GM12878 (cell line): ENCODE results near the gene HK3. TPM values are rescaled to one million over a fixed set of nuclear protein-coding genes. Genes with fewer than 3 reads are reported as not detected.

ENCODE experiments used
- ATAC-seq: fragments of 200-7000 bp; cut with Tn5 transposase; 3 replicates; pipeline ENCODE4 v1.9.1; 2020; ENCODE audit warnings: mild to moderate bottlenecking, moderate library complexity
- BruUV-seq: library from RNA; stranded (reverse); fragments of 400-500 nt; replicated peaks from 2 replicates; lab custom pipeline; 2021; lab: Mats Ljungman, UMichigan
- CTCF ChIA-PET: fragments of 300-600 bp; sonication (Branson Sonifier 250); formaldehyde crosslinking; extraction: SDS; loops from one replicate; lab custom pipeline; 2021; ENCODE audit warnings: inconsistent platforms; lab: Yijun Ruan, JAX
- POLR2A ChIA-PET: fragments of 350-600 bp; formaldehyde crosslinking; extraction: SDS; loops from one replicate; lab custom pipeline; 2021; ENCODE audit warnings: inconsistent platforms; lab: Charles Lee
- RAD21 ChIA-PET: fragments of 300-600 bp; sonication (Branson Sonifier 250); formaldehyde crosslinking; loops from one replicate; lab custom pipeline; 2023; ENCODE audit warnings: antibody characterized with exemption; ENCODE audit not compliant: unreplicated experiment; lab: Charles Lee
- SMC1A ChIA-PET: fragments of 300-600 bp; sonication (Branson Sonifier 250); formaldehyde crosslinking; loops from one replicate; lab custom pipeline; 2023; ENCODE audit not compliant: unreplicated experiment, uncharacterized antibody; lab: Charles Lee
- DNase-seq: peaks from one replicate; pipeline ENCODE4 v3.0.0-alpha.2; 2011; ENCODE audit warnings: low read depth, low spot score
- FAIRE-seq: peaks from 3 replicates; lab custom pipeline; 2011; peaks lifted over from hg19 to GRCh38; lab: Jason Lieb, UNC
- H2AFZ ChIP-seq: 2 replicates; pipeline ENCODE4 v1.6.0; 2011; ENCODE audit warnings: low read depth, low read length, control low read depth; ENCODE audit not compliant: control insufficient read depth
- H3K27ac ChIP-seq: 2 replicates; pipeline ENCODE4 v1.5.1; 2011; ENCODE audit warnings: control low read depth; ENCODE audit not compliant: control insufficient read depth, insufficient read depth
- H3K27me3 ChIP-seq, 2 experiments: replicated peaks in 1 of 2; 2 replicates each; pipeline versions ENCODE4 v1.6.0 to v1.6.1; 2011; ENCODE audit warnings: low read length in 1 of 2; ENCODE audit not compliant: control insufficient read depth in 2 of 2, insufficient read depth in 2 of 2
- H3K36me3 ChIP-seq, 2 experiments: 2 replicates each; pipeline ENCODE4 v1.5.1; 2011; ENCODE audit warnings: low read length in 1 of 2; ENCODE audit not compliant: control insufficient read depth in 2 of 2, insufficient read depth in 2 of 2
- H3K4me1 ChIP-seq: 2 replicates; pipeline ENCODE4 v1.6.1; 2011; ENCODE audit warnings: mild to moderate bottlenecking, low read length, moderate library complexity, mixed read lengths; ENCODE audit not compliant: control insufficient read depth, insufficient read depth
- H3K4me2 ChIP-seq: 2 replicates; pipeline ENCODE4 v1.6.0; 2011; ENCODE audit warnings: control low read depth; ENCODE audit not compliant: control insufficient read depth, insufficient read depth
- H3K4me3 ChIP-seq: fragments of 200-600 bp; sonication (generic); 2 replicates; pipeline ENCODE4 v1.5.1; 2016
- H3K79me2 ChIP-seq: 2 replicates; pipeline ENCODE4 v1.6.0; 2011; ENCODE audit warnings: low read length; ENCODE audit not compliant: control insufficient read depth, insufficient read depth
- H3K9ac ChIP-seq: 2 replicates; pipeline ENCODE4 v1.8.0; 2011; ENCODE audit warnings: low read length, control low read depth, mixed read lengths; ENCODE audit not compliant: control insufficient read depth, insufficient read depth
- H3K9me3 ChIP-seq: replicated peaks from 3 replicates; pipeline ENCODE4 v1.5.1; 2011; ENCODE audit warnings: mild to moderate bottlenecking, low read length; ENCODE audit not compliant: control insufficient read depth, insufficient read depth
- H4K20me1 ChIP-seq: 2 replicates; pipeline ENCODE4 v1.6.0; 2011; ENCODE audit not compliant: control insufficient read depth, insufficient read depth
- BACH1 ChIP-seq: fragments of 450-650 bp; IDR thresholded peaks from 2 replicates; pipeline ENCODE4 v1.6.1; 2017; ENCODE audit warnings: mild to moderate bottlenecking, borderline replicate concordance
- BCL11A ChIP-seq: IDR thresholded peaks from 2 replicates; pipeline ENCODE4 v1.6.1; 2011; ENCODE audit warnings: low read depth, low read length
- ESRRA ChIP-seq: IDR thresholded peaks from 2 replicates; pipeline ENCODE4 v1.6.1; 2012; ENCODE audit warnings: mild to moderate bottlenecking, low read length, improper control_type of control experiment
- FOS ChIP-seq: IDR thresholded peaks from 3 replicates; pipeline ENCODE4 v1.6.1; 2011; ENCODE audit warnings: borderline replicate concordance; ENCODE audit not compliant: insufficient read length; ENCODE audit errors: extremely low read depth
- IRF4 ChIP-seq: IDR thresholded peaks from 2 replicates; pipeline ENCODE4 v1.6.1; 2011; ENCODE audit warnings: low read depth, low read length
- IRF5 ChIP-seq: fragments of 450-650 bp; IDR thresholded peaks from 2 replicates; pipeline ENCODE4 v1.6.1; 2017; ENCODE audit warnings: borderline replicate concordance
- MEF2A ChIP-seq: IDR thresholded peaks from 2 replicates; pipeline ENCODE4 v1.6.1; 2011; ENCODE audit warnings: low read depth, mild to moderate bottlenecking, low read length, moderate library complexity; ENCODE audit not compliant: insufficient read depth
- MLLT1 ChIP-seq: fragments of 450-650 bp; IDR thresholded peaks from 2 replicates; pipeline ENCODE4 v1.6.1; 2016; ENCODE audit warnings: mild to moderate bottlenecking
- MYC ChIP-seq: IDR thresholded peaks from 2 replicates; pipeline ENCODE4 v1.6.1; 2011; ENCODE audit warnings: mild to moderate bottlenecking, low read length, moderate library complexity, inconsistent platforms; ENCODE audit not compliant: insufficient read depth, insufficient replicate concordance, insufficient read length, severe bottlenecking
- PAX8 ChIP-seq: fragments of 450-650 bp; IDR thresholded peaks from 2 replicates; pipeline ENCODE4 v1.6.1; 2017; ENCODE audit warnings: mild to moderate bottlenecking, moderate library complexity
- PKNOX1 ChIP-seq: fragments of 450-650 bp; IDR thresholded peaks from 2 replicates; pipeline ENCODE4 v1.6.1; 2016; ENCODE audit warnings: mild to moderate bottlenecking
- TAF1 ChIP-seq: IDR thresholded peaks from 2 replicates; pipeline ENCODE4 v1.6.1; 2011; ENCODE audit warnings: mild to moderate bottlenecking, low read depth, low read length, borderline replicate concordance
- YY1 ChIP-seq: IDR thresholded peaks from 2 replicates; pipeline ENCODE4 v1.6.1; 2011; ENCODE audit warnings: low read depth, mild to moderate bottlenecking, low read length
- ZBTB11 ChIP-seq: fragments of 450-650 bp; formaldehyde crosslinking; IDR thresholded peaks from 2 replicates; pipeline ENCODE4 v1.5.0; 2022; ENCODE audit warnings: mild to moderate bottlenecking, missing genetic modification characterization
- ZNF217 ChIP-seq: fragments of 450-650 bp; IDR thresholded peaks from 2 replicates; pipeline ENCODE4 v1.6.1; 2017; ENCODE audit warnings: antibody characterized with exemption, mild to moderate bottlenecking
- WGBS: methylation state at CpG from one replicate; pipeline ENCODE4 v1.1.6; 2016; ENCODE audit warnings: low lambda C conversion rate; ENCODE audit not compliant: insufficient replicate concordance, insufficient coverage; ENCODE audit errors: missing lambda C conversion rate; 5-methylcytosine and 5-hydroxymethylcytosine counted together
- in situ Hi-C: fragments of 300-500 bp; cut with MboI; formaldehyde crosslinking; loops from 9 replicates; pipeline ENCODE4 v1.14.3; 2018; ENCODE audit warnings: mixed read lengths
- intact Hi-C: fragments of 100-400 bp; cut with micrococcal nuclease; formaldehyde crosslinking; loops from one replicate; pipeline ENCODE4 v1.14.2; 2022; ENCODE audit not compliant: unreplicated experiment
- polyA plus RNA-seq, 11 experiments: library from polyadenylated mRNA; depleted of rRNA in 4 of 11; unstranded in 6 of 11; stranded (reverse) in 5 of 11; fragments of >200 nt; fragmentation: Nextera tagmentation in 4 of 11; fragmentation: Illumina TruSeq in 1 of 11; extraction: Ambion mirVana in 4 of 11; extraction: Trizol in 1 of 11; gene quantifications; 1 replicate in 1 of 11; 2 replicates in 10 of 11; pipeline versions ENCODE4 v1.2.1 to v1.2.3, GENCODE V29; 2011 to 2016; ENCODE audit warnings: inconsistent platforms in 2 of 11, missing spikeins in 2 of 11, low read depth in 1 of 11
- total RNA-seq, 4 experiments: library from RNA; depleted of rRNA in 3 of 4; stranded (reverse); fragments of >200 nt in 3 of 4; fragmentation: Illumina TruSeq in 1 of 4; extraction: Trizol in 1 of 4; gene quantifications; 2 replicates each; pipeline versions ENCODE4 v1.2.1 to v1.2.3, GENCODE V29; 2013 to 2021

HK3 gene
- total and polyA plus RNA-seq, 10 of the 15 experiments (the other 5 are each of a cell fraction or from before 2014, with no cell fraction given): 0.13 to 1.3 (median 0.26) TPM; not detected in 4

GRCh38 chr5:176912115-176912514, 13.0 kb upstream of the HK3 start:
- RAD21 ChIA-PET: no interaction called here
- intact Hi-C loops: no loop called here

More at GRCh38 chr5:176912115-176912514, 13.0 kb upstream of the HK3 start:
- no TSS peak for BruUV-seq
- TF ChIP-seq MYC (no peak), BCL11A (no peak), MLLT1 (no peak), TAF1 (no peak), FOS (no peak), ZNF217 (no peak), ESRRA (no peak), IRF4 (no peak), MEF2A (no peak), YY1 (no peak), BACH1 (no peak), IRF5 (no peak), PAX8 (no peak), PKNOX1 (no peak), ZBTB11 (no peak)
- WGBS: 85% methylated on average over 2 of the region's 2 CpGs
- no peak for FAIRE-seq
- CTCF ChIA-PET: interaction anchor here (1.5 kb wide), 1 partner anchor 11 kb away, joined by 3 read pairs; no protein-coding TSS in a partner anchor
- DNase-seq: no peak
- Histone ChIP-seq H3K4me1 (no peaks in the 10 kb centered on the region), H3K36me3 (peaks cover 5 to 19% of the 10 kb centered on the region in 2 experiments), H3K9ac (no peak overlapping the region), H3K9me3 (no peaks in the 10 kb centered on the region), H3K27ac (no peak overlapping the region), H2AFZ (no peak overlapping the region), H3K4me2 (no peak overlapping the region), H3K79me2 (no peaks in the 10 kb centered on the region; the same call in 1 of the 2 replicates), H4K20me1 (no peaks in the 10 kb centered on the region), H3K4me3 (no peak overlapping the region), H3K27me3 (no peaks in the 10 kb centered on the region)
- ATAC-seq: no peak
- SMC1A ChIA-PET: no interaction called here
- POLR2A ChIA-PET: no interaction called here
- in situ Hi-C loops: no loop called here
